Measurements from ENCODE around the gene SCN5A.

Gene SCN5A

DNA sequence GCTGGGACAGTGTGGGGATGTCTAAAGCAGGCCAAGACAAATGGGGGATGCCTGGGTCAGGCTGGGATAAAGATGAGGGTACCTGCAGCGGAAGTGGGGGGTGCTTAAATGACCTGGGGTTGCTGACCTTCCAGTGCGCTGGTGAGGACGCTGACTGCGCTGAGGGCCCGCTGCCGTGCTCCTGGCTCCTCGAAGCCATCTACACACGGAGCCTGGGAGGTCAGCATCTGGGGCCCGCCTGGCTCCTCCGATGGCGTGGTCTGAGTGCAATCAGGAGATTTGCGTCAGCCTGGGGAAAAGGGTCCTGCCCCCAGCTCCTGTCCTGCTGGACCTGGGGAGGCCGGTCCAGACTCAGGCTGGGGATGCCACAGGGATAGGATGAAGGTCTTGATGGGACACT, 50.7 kb downstream of the SCN5A start:
- no peak for DNase-seq

DNA sequence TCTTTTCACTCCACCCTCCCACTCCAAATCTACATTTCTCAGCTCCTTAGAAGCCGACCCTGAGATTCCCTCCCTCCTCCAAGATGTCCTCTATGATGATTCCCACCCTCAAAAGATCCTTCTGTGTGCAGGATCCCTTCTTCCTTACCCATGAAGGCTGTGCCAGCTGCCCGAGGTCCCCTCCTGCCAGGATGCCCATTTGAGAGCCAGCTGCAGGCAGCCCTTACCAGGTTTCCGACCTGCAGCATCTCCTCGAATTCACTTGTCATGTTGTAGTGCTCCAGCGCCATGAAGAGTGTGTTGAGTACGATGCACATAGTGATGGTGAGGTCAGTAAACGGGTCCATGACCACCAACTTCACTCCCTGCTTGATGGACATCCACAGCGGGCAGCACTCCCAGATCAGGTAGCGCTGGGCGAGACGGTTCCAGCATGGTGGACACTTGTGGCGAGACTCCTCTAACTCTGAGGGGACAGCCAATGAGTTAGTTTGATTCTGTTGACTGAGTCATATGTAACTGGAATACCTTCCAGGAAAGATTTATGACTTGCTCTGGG, 51.9 kb downstream of the SCN5A start:
- no peak for DNase-seq

DNA sequence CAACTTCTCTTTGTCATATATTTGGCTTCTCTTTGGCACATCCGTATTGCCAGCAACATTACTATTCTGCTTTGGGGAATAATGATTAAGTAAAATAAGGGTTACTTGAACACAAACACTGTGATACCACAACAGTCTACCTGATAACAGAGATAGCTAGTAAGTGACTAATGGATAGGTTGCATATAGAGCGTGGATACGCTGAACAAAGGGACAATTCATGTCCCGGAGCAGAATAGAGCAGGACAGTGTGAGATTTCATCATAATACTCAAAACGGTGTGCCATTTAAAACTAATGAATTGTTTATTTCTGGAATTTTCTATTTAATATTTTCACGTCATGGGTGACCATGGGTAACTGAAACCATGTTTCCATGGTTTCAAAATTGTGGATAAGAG, 54.1 kb downstream of the SCN5A start:
- no peak for DNase-seq

DNA sequence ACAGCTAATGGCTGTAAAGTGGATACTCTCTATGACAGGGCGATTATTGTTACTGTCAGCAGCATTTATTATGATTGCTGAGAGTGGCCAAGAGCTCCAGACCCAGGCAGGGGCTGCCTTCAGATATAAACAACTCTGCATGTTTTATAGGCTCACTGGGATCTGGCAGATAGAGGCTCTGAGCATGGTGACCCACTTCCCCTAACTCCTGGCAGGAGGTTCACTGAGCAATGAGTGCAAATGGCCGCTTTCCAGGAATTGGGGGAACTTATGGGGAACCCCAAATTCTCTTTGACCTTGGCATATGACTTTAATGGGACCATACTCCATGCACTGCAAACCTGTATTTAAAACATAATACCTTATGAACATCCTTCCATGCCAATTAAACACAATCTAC, 59.0 kb downstream of the SCN5A start:
- DNase-seq: no peak

DNA sequence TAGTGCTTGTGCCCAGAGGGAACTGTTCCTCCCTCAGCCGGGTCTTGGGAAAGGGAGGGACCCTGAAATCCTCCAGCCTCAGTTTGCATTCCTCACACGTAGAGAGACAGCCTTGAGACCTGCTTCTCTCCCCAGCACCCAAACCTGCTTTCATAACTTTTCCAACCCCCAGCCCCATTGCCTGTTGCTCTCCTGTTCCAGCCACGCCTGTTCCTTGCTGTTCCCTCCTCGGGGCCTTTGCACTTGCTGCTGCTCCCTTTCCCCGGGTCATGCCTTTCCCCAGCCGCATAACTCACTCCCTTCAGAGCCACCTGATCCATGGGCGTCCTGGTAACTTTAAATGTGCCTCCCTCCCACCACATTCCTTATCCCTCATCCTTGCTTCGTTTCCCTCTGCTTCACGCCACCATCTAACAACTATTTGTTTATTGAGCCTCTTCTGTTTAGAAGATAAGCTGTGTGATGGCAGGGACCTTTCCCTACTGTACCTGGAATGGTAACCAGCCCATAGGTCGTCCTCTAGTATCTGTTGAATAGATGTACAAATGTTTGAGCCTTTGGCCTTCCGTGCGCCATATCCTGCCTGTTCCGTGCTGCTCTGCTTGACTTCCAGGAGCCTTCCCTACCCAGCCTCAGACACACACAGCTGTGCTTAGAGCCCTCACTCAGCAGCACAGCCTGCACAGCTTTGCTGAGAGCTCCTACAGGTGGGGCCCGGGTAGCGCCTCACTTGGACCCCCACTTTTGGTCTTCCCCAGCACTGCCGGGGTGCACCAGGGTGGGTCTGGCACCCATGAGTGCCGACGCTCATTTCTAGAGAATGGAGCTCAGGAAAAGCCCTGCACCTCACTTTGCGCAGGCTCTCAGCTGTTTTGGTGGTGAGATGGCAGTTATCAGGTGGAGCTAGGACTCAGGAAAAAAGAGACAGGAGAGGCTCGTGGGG, 60.2 kb downstream of the SCN5A start:
- no peak for DNase-seq

DNA sequence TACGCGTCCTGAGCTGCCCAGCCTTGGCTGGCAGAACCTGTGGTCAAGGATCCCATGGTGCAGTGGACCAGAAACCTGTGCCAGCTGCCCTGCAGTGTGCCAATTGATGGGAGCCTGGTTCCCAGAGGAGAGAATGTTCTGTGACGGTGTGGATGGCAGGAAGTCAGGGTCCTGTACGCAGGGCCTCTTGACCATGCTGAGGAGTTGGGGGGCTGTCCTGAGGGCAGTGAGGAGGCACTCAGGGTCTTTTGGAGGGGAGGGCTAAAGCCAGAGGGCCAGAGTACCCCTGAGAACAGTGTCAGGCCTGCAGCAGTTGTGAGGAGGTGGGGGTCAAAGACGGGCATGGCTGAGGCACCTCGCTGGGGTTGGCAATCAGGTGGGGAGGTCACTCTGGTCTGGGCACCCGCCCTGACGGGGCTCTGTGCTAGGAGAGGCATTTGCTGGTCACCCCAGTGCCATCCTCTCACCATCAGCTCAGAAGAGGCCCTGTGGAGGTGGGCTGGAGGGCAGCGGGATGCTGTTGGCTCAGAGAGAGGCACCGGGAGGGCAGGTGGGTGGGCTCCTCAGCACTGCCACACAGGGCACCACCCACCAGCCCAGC, 61.0 kb downstream of the SCN5A start:
- no peak for DNase-seq

DNA sequence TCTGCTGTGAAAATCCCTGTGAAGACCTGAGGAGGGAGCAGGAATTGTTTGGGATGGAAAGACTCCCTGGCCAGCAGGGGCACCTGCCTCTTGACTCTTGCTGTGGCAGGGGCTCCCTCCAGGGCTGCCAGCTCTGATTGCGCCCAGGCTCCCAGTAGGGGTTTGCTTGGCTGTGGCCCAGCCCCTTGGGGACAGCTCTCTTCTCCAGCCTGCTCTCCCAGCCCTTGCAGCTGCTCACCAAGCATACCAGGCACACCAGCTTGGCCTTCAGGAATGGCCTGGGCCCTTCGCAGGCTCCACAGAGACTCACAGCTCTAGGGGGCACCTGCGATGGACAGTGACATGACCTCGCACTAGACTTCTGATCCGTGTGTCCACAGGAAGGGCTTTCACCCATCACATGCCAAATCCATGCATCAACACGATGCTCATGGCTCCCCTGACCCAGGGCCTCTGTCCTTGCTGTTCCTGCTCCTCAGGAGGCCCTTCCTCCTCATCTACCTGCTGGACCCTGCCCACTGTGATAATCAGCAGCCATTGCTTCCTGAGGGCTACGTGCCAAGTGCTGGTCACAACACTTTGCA, 61.8 kb downstream of the SCN5A start:
- no peak for DNase-seq

DNA sequence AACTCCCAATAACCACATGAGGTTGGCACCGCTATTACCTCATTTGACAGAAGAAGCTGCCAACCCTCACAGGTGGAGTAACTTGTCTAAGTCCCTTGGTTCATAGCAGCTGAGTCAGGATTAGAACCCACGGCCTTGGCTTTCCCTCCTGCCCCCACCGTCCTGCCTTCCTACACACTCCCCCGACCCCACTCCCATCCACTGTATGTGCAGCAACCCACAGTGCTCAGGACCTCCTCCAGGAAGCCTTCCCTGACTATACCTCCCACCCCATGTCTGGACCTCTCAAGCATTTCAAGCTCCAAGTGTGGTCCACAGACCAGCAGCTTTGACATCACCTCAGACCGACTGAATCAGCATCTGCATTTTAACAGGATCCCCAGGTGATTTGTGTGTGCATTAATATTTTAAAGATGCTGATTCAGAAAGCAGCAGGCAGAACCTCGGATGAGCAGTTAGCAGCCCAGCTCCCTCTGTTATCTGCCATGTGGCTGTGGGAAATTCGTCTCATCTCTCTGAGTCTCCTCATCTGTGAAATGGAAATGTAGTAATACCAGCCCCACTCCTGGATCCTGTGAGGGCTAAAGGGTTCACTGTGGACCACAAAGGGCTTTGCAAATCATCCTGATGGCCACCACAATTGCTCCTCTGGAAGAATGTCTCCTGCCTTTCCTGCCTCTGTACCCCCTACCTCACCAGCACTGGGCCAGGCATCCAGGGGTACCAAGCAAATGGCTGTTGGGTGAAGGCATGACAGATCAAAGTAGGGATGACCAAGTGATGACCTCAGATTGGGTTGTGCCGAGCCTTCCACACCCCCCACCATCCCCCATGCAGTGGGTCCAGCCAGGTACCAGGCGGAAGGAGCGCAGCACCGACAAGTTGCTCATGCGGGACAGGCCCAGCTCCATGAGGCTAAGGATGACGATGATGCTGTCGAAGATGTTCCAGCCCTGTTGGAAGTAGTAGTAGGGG, 62.7 kb downstream of the SCN5A start:
- no peak for DNase-seq

DNA sequence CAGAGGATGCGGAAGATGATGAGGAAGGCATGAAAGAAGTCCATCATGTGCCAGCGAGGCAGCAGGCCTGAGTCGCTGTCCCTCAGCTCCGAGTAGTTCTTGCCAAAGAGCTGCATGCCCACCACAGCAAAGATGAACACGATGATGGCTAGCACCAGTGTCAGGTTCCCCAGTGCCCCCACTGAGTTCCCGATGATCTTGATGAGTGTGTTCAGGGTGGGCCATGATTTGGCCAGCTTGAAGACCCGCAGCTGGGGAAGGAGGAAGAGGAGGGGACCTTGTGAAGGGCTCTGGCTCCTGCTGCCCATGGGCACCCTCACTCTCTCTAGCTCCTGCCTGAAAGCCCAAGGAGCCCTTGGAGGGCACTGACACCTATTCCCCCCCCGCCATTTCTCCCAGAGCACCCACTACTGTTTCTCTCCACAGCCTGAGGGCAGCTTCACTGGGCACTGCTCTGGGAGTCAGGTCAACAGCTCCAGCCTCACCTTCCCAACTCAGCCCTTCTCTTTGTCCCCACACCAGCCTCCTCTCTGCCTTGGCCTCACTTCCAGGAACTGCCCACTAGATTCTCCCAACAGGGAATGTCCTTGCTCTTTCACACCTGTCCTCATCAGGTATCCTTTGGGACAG, 63.6 kb downstream of the SCN5A start:
- no peak for DNase-seq

DNA sequence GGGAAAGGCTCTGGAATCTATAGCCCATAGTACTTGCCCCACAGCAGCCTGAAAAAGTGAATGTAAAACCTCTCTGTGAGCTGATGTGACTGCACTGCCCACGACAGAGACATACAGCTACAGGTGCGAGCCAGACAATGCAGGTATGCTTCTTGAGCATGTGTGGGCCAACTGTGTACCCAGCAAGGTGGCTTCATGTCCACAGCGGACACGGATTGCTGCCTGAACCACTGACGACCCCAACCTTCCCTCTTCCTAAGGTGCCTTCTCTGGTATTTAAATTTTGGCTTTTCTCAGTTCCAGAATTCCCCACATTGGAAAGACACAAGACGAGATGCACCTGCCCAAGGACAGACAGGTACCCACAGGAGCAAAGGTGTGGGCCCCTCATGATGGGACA, 65.8 kb downstream of the SCN5A start:
- DNase-seq: no peak

DNA sequence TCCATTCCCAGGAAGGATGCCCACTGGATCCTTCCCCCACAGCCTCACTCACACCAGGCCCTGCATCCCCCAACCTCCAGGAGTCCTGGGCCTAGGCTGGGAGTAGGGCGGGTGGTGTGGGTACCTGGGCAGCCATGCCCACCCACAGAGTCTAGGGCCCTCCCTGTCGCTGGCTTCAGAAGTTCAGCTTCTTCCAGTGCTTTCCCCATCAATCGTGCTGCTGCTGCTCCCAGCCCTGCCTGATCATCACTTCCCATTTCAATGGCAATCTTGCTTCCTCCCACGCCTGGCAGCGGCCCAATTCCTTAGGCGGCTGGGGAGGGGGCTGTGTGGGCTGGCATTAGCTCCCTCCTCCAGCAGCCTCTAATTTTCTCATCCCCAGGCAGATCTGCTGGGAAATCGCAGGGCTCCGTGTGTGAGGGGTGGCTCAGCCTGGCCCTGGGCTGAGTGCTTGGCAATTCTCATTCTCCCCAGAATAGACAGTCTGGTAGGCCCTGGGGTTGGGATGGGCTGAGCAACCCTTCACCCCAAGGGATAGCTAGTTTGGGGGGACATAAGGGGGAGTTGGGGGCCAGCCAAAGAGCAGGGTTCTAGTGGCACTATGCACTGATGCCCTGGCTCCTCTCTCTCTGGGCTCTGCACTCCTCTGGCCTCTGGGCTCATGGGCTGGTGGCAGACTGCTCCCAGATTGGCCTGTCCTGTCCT, 66.4 kb downstream of the SCN5A start:
- DNase-seq: no peak

DNA sequence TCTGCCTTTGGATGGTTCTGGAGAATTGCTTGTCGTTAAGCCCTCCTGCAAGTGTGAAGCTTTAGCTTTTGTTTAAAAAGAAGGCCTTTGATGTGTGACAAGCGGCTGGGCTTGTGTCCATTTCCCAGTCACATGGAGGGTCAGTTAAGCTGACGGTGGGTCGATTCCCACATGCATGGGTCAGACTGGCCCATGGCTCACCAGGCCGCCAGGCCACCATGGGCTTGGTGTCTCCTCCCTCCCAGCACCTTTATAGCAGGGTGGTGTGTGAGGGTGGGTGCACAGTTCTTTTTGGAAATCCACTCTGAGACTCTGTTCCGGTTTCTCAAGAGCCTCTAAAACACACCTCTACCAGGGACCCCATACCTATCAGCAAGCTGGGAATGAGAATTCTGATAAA, 67.2 kb downstream of the SCN5A start:
- no peak for DNase-seq

DNA sequence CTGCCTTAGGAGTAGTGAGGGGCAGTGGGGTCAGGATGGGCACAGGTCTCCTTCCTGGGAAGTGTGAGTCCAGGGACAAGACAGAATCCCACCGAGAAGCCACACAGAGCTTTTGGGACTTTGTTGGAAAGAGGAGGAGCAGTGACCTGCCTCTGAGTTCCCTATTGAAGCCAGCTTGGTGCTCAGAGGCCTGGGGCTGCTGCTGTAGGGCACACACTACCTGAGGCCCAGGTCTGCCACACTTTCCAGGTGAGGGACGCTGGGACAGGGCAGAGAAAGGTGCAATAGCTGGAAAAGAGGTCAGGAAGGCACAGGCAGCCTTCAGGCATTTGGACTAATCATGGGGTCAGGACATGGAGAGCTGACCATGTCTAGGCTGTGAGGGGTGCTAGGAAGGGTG, 67.7 kb downstream of the SCN5A start:
- no peak for DNase-seq

DNA sequence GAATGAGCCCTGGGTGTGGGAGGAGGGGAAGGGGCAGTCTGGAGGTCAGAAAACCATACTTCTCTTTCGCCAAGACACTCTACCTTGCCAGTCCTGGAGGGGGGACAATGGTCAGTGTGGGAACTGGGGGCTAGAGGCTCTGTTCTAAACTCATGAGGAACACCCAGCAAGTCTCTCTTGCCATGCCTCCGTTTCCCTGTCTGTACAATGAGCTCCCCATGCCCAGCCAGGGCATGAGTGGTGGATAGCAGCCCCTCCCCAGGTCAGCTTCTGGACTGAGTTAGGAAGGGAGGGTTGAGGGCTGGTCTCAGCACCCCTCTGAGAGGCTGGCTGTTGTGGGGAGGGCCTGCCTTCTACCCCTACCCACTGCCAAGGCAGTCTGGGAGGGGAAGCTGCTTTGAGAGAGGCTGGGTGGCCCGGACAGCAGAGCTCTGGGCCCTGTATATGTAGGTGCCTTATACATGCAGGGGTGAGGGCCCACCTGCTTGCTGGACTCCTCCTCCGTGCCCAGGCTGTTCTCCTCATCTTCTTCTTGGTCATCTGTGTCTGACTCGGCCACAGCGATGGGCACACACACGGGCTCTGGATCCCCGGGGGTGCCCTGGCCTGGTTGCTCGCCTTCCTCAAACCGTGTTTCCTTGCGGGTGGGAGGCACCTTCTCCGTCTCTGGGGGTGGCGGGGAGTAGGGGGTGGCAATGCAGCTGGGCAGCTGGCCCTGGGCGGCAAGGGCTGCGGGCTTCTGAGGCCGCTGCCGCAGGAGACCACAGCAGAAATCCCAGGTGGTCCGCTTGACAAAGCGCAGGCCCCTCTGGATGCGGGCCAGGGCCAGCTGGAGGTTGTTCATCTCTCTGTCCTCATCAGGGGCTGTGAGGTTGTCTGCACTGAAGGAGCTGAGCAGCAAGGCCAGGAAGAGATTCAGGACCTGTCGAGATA, 68.8 kb downstream of the SCN5A start:
- no peak for DNase-seq

DNA sequence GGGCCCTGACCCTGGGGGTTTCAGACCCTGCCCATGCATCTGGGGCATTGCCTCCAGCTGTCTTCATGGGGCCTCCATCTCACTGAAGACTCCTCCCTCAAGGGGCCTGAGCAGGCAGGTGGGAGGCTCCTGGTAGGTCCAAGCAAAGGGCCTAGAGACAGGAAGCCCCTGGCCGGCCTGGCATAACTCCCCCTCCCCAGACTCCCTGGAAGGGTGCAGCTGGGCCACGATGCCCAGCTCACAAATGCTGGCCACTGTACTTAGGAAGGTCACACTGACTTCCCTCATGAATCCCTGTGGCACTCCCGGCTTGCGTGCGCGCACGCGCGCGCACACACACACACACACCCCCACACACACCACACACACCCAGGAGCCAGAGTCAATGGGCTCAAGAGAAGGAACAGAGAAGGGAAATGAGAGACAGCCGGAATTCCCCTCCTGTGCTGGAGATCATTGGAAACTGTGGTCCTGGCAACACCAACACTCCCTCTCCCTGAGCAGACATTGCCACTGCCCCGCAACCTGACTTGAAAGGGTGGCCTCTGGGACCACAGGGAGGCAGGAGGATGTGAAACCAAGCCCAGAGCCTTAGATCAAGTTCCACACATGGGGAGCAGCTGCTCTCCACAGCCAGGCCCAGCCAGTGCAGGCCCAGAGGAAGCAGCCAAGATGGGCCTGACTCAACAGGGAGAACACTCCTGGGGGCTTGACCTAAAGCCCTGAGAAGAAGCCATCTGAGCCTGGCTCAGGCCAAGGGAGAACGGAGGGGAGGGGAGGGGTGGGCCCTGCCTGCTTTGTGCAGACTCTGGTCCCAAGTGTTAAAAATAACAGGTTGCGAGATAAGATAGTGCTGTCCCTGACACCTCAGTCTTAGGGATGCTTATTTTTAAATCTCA, 69.7 kb downstream of the SCN5A start:
- no peak for DNase-seq

DNA sequence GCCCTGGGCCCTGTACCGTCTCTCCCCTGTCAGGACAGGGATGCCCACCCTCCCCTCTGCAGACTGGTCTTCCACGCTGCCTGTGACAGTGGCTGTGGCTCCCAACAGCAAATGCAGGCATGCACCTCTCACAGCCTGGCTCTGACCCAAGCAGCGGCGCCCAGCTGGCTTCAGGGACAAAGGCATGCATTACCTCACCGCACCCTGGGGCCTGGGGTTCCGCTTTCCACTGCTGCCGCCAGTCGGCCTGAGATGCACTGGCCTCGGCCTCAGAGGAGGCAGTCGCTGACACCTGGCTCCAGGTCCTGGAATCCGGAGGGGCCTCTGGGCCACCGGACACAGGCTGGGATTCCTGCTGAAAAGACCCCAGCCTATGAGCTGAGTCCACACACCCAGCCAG, 70.3 kb downstream of the SCN5A start:
- DNase-seq: no peak

DNA sequence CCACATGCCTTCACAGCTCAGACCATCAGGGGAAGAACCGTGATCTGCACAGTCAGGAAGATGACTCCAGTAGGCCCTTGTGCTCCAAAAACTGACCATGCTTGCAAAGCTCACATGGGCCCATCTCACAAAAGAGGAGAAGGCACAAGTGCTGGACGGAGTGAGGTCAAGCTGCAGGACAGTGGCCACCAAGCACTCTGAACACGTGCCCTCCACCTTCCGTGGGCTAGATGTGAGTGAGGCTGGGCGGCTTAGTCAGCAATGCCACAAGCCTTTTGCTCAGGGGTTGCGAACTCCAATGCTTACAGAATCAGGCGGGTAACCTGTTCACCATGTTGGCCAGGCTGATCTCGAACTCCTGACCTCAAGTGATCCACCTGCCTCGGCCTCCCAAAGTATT, 70.9 kb downstream of the SCN5A start:
- DNase-seq: no peak

DNA sequence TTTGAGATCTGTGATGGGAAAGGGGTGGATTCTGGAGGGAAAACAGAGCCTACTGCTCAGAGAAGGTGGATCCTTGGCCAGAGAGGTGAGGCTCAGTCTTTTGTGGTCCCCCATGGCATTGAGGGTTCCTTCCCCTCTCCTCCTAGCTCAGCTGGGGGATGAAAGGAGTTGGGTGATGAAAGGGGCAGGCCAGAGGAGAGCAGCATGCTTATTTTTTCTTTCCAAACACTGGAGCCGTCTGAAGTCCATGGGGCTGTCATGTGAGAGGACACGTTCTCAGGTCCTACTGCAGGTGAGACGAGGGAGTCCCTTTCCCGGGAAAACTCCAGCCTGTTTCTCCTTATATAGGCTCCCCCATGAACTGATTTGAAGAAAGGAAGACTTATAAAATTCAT, 71.4 kb downstream of the SCN5A start:
- DNase-seq: no peak

DNA sequence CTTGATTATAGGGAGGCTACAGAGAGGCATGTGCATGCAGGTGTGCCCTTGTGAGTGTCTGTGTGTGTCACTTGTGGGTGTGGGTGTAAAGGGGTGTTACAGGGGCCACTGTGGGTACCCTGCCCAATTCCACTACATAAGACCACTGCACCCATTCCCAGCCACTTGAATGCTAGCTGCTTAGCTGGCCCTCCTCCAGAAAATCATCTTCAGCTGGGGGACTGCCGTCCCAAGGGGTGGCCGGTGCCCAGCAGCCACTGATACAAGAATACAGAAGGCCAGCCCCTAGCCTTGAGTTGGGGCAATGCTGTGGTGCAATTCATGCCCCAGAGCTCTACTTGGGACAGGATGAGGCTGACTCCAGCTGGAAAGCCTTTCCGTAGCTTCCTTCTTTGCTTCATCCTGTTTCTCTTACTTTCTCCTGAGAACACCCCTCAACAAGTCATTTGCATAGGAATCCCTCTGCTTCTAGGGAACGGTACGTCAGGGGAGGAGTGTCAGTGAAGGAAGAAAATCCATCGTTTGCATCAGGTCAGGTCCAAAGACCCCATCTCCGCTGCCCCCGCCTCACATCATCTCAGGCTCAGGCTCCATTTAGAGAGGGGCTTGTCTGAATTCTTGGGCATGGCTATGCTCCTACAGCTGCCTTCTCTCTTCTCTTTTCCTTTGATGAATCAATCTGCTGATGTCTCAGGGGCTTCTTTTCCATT, 72.0 kb downstream of the SCN5A start:
- DNase-seq: no peak

All from NCI-H2171 treated with DMSO at 0.1 percent for 48 hours (cell line).